Measurements from ENCODE around the gene BLMH. TPM values are rescaled to one million over a fixed set of nuclear protein-coding genes. Genes with fewer than 3 reads are reported as not detected.

BLMH gene
- total and polyA plus RNA-seq, 2 experiments from 2014 or later, result 36.4 to 58.7 TPM

DNA sequence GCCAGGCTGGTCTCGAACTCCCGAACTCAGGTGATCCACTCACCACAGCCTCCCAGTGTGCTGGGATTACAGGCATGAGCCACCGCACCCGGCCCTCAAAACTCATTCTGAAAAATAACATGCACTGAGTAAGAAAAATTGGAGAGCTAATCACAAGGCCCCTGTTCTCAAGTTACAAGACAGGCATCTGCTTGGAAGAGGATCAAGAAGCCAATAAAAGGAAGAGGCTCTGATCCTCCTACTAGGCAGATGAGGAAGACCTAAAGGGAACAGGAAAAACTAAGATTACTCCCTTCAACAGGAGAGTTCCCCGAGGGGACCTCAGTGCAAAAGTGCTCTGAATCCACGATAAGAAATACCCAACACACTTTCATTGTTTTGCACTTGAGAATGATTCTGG lies 18.4 kb downstream of the BLMH start:
- no peaks in the 10 kb centered on the region for H3K4me1 ChIP-seq (ENCODE audit: insufficient read depth)
- TF ChIP-seq JUNB (IDR thresholded peaks at IDR 0.05; ENCODE audit: unreplicated experiment) (no peak), EZH2phosphoT487 (IDR thresholded peaks at IDR 0.05; ENCODE audit: unreplicated experiment) (no peak), NANOG (IDR thresholded peaks at IDR 0.05; ENCODE audit: borderline replicate concordance) (no peak)
- H3K4me3 Mint-ChIP-seq, result no peak overlapping the region
- ATAC-seq (no peak), DNase-seq (ENCODE audit: low spot score) (no peak)
- no peak overlapping the region for H3K27ac ChIP-seq (ENCODE audit: low read depth)
- peaks cover 3% of the 10 kb centered on the region; the same call in 2 of the 3 replicates for H3K4me1 Mint-ChIP-seq
- H3K27ac Mint-ChIP-seq, result no peak overlapping the region
- no peaks in the 10 kb centered on the region for H3K79me2 ChIP-seq (replicated peaks; ENCODE audit: insufficient read depth)
- no peaks in the 10 kb centered on the region for H4K20me1 ChIP-seq (replicated peaks; ENCODE audit: insufficient read depth)
- H3K36me3 ChIP-seq (ENCODE audit: insufficient read depth), result peaks cover 38% of the 10 kb centered on the region
- H3K27me3 ChIP-seq (ENCODE audit: insufficient read depth), result no peaks in the 10 kb centered on the region
- H3K27me3 Mint-ChIP-seq (ENCODE audit: insufficient read depth, low read depth, poor library complexity), result peaks cover 2% of the 10 kb centered on the region
- no peaks in the 10 kb centered on the region for H3K9me2 ChIP-seq (ENCODE audit: insufficient read depth)
- H3K4me3 ChIP-seq, result no peak overlapping the region
- H3K4me2 ChIP-seq, result no peak overlapping the region
- no peaks in the 10 kb centered on the region for H3K9me3 Mint-ChIP-seq
- H3K36me3 Mint-ChIP-seq (ENCODE audit: low read depth), result peaks cover 41% of the 10 kb centered on the region
- H2AFZ ChIP-seq, result no peak overlapping the region
- H3F3A ChIP-seq (replicated peaks; ENCODE audit: low read depth), result no peaks in the 10 kb centered on the region

GRCh38 chr17:30271102-30271501 lies 20.6 kb downstream of the BLMH start:
- peaks cover 29% of the 10 kb centered on the region for H3K36me3 ChIP-seq (ENCODE audit: insufficient read depth)
- no peaks in the 10 kb centered on the region for H3K4me1 ChIP-seq (ENCODE audit: insufficient read depth)
- H3K4me3 Mint-ChIP-seq, result no peak overlapping the region
- ATAC-seq, result no peak
- H3K9me3 Mint-ChIP-seq, result no peaks in the 10 kb centered on the region
- no peaks in the 10 kb centered on the region; the same call in 1 of the 2 replicates for H4K20me1 ChIP-seq (replicated peaks; ENCODE audit: insufficient read depth)
- no peaks in the 10 kb centered on the region for H3K27me3 Mint-ChIP-seq (ENCODE audit: insufficient read depth, low read depth, poor library complexity)
- DNase-seq (ENCODE audit: low spot score), result no peak
- no peak overlapping the region for H3K4me3 ChIP-seq
- H2AFZ ChIP-seq, result no peak overlapping the region
- no peaks in the 10 kb centered on the region for H3K27me3 ChIP-seq (ENCODE audit: insufficient read depth)
- peaks cover 3% of the 10 kb centered on the region; the same call in 2 of the 3 replicates for H3K4me1 Mint-ChIP-seq
- no peaks in the 10 kb centered on the region for H3K79me2 ChIP-seq (replicated peaks; ENCODE audit: insufficient read depth)
- TF ChIP-seq JUNB (IDR thresholded peaks at IDR 0.05; ENCODE audit: unreplicated experiment), result no peak
- no peak for TF ChIP-seq ZNF114 (CRISPR knock-in tag; IDR thresholded peaks at IDR 0.05)
- TF ChIP-seq STAT1 (IDR thresholded peaks at IDR 0.05; ENCODE audit: unreplicated experiment), result no peak
- no peak for TF ChIP-seq ZNF331 (CRISPR knock-in tag; IDR thresholded peaks at IDR 0.05; ENCODE audit: low read depth)
- no peak for TF ChIP-seq EZH2phosphoT487 (IDR thresholded peaks at IDR 0.05; ENCODE audit: unreplicated experiment)
- TF ChIP-seq CREB1 (CRISPR knock-in tag; IDR thresholded peaks at IDR 0.05; ENCODE audit: low read depth), result no peak
- TF ChIP-seq EZH2 (IDR thresholded peaks at IDR 0.05; ENCODE audit: low read depth, unreplicated experiment), result no peak
- no peak for TF ChIP-seq CTCF (conservative IDR thresholded peaks at IDR 0.05; ENCODE audit: low read depth in 2 of 2)
- TF ChIP-seq, protein P1, sequence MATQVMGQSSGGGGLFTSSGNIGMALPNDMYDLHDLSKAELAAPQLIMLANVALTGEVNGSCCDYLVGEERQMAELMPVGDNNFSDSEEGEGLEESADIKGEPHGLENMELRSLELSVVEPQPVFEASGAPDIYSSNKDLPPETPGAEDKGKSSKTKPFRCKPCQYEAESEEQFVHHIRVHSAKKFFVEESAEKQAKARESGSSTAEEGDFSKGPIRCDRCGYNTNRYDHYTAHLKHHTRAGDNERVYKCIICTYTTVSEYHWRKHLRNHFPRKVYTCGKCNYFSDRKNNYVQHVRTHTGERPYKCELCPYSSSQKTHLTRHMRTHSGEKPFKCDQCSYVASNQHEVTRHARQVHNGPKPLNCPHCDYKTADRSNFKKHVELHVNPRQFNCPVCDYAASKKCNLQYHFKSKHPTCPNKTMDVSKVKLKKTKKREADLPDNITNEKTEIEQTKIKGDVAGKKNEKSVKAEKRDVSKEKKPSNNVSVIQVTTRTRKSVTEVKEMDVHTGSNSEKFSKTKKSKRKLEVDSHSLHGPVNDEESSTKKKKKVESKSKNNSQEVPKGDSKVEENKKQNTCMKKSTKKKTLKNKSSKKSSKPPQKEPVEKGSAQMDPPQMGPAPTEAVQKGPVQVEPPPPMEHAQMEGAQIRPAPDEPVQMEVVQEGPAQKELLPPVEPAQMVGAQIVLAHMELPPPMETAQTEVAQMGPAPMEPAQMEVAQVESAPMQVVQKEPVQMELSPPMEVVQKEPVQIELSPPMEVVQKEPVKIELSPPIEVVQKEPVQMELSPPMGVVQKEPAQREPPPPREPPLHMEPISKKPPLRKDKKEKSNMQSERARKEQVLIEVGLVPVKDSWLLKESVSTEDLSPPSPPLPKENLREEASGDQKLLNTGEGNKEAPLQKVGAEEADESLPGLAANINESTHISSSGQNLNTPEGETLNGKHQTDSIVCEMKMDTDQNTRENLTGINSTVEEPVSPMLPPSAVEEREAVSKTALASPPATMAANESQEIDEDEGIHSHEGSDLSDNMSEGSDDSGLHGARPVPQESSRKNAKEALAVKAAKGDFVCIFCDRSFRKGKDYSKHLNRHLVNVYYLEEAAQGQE (IDR thresholded peaks at IDR 0.05; ENCODE audit: unreplicated experiment), result no peak
- H3K4me2 ChIP-seq, result no peak overlapping the region
- no peaks in the 10 kb centered on the region for H3K9me2 ChIP-seq (ENCODE audit: insufficient read depth)
- peaks cover 53% of the 10 kb centered on the region for H3K36me3 Mint-ChIP-seq (ENCODE audit: low read depth)
- no peak overlapping the region for H3K27ac ChIP-seq (ENCODE audit: low read depth)
- H3K27ac Mint-ChIP-seq, result no peak overlapping the region
- H3F3A ChIP-seq (replicated peaks; ENCODE audit: low read depth), result no peaks in the 10 kb centered on the region
